ENCODE data around the gene PNPO. TPM values are rescaled to one million over a fixed set of nuclear protein-coding genes. Genes with fewer than 3 reads are reported as not detected.
A peak's percentile ranks its signal among the peaks of the same experiment; 100 is the strongest.

PNPO gene
- polyA plus RNA-seq, 1 experiment, result 19.6 TPM

DNA sequence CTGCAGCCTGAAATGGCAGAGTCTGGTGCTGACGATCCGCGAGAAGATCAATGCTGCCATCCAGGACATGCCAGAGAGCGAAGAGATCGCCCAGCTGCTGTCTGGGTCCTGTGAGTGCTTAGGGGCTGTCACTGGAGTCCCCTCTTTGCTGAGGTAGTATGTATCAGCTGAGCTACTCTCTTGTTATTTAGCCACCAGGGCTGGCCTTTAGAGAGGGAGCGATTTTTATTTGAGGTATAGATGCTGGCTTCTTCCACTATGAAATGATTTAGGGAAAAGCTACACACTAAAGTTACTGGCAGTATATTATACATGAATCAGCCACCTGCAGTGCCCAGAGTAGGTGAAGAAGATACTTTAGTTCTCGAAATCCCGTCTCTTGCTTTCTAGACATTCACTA lies 32.2 kb downstream of the PNPO start:
- ChIA-PET CTCF (interaction anchor here (14.9 to 30.9 kb wide), 2 partner anchors 25 to 42 kb away, joined by 380 to 575 read pairs; partner anchors contain the start of genes PNPO and PRR15L), POLR2A (no interaction called here)
- H3K27me3 ChIP-seq (ENCODE audit: control insufficient read depth, insufficient read depth, low read length), result no peaks in the 10 kb centered on the region
- no peak for DNase-seq (ENCODE audit: low read depth)
- TF ChIP-seq, protein P1, sequence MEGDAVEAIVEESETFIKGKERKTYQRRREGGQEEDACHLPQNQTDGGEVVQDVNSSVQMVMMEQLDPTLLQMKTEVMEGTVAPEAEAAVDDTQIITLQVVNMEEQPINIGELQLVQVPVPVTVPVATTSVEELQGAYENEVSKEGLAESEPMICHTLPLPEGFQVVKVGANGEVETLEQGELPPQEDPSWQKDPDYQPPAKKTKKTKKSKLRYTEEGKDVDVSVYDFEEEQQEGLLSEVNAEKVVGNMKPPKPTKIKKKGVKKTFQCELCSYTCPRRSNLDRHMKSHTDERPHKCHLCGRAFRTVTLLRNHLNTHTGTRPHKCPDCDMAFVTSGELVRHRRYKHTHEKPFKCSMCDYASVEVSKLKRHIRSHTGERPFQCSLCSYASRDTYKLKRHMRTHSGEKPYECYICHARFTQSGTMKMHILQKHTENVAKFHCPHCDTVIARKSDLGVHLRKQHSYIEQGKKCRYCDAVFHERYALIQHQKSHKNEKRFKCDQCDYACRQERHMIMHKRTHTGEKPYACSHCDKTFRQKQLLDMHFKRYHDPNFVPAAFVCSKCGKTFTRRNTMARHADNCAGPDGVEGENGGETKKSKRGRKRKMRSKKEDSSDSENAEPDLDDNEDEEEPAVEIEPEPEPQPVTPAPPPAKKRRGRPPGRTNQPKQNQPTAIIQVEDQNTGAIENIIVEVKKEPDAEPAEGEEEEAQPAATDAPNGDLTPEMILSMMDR (IDR thresholded peaks at IDR 0.05; ENCODE audit: insufficient read depth, low read depth, low read length), result no peak
- peaks cover 15% of the 10 kb centered on the region for H3K36me3 ChIP-seq (ENCODE audit: control insufficient read depth, insufficient read depth, low read length)
- H3K4me3 ChIP-seq (ENCODE audit: low read depth, low read length), result no peak overlapping the region

DNA sequence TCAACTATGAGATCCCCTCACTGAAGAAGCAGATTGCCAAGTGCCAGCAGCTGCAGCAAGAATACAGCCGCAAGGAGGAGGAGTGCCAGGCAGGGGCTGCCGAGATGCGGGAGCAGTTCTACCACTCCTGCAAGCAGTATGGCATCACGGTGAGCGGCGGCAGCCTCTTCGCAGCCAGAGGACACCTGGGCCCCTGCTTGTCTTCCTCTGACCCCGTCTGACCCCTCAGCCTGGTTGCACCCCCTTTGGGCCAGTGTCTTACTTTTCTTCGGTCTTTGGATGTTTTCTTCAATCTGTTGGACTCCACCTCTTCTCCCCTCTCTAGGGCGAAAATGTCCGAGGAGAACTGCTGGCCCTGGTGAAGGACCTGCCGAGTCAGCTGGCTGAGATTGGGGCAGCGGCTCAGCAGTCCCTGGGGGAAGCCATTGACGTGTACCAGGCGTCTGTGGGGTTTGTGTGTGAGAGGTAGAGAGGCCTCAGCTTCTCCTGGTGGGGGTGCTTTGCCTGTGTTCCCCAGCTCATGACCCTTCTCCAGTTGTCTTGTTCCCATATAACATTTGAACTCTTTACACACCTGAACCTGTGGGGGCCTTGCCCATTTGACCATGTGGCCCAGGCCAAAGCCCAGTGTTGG lies 33.9 kb downstream of the PNPO start:
- CTCF ChIA-PET, result interaction anchor here (14.9 to 30.9 kb wide), 2 partner anchors 26 to 40 kb away, joined by 380 to 575 read pairs; partner anchors contain the start of genes PNPO and PRR15L
- POLR2A ChIA-PET, result no interaction called here
- DNase-seq (ENCODE audit: low read depth), result no peak
- Histone ChIP-seq H3K4me3 (ENCODE audit: low read depth, low read length) (no peak overlapping the region), H3K36me3 (ENCODE audit: control insufficient read depth, insufficient read depth, low read length) (peaks cover 21% of the 10 kb centered on the region), H3K27me3 (ENCODE audit: control insufficient read depth, insufficient read depth, low read length) (no peaks in the 10 kb centered on the region)
- TF ChIP-seq, protein P1 (IDR thresholded peaks at IDR 0.05; ENCODE audit: insufficient read depth, low read depth, low read length), result no peak

DNA sequence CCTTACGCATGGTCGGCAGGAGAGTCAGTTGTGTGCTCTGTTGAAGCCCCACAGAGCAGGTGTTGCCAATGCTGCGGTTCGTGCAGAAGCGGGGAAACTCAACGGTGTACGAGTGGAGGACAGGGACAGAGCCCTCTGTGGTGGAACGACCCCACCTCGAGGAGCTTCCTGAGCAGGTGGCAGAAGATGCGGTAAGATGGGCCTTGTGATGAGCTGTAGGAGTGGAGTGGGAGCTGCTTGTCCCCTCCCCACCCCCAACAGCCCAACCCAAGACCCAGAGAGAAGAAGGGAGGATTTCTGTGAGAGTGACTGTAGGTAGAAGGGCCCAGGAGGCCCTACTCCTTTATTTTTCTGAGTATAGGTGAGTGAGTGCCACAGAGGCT lies 34.4 kb downstream of the PNPO start:
- ChIA-PET POLR2A (no interaction called here), CTCF (interaction anchor here (1.3 to 30.9 kb wide), 3 partner anchors 27 to 40 kb away, joined by 3 to 575 read pairs (median 380); partner anchors contain the start of genes PNPO and PRR15L)
- no peak overlapping the region for H3K4me3 ChIP-seq (ENCODE audit: low read depth, low read length)
- no peak for DNase-seq (ENCODE audit: low read depth)
- TF ChIP-seq, protein P1 (IDR thresholded peaks at IDR 0.05; ENCODE audit: insufficient read depth, low read depth, low read length), result no peak
- H3K36me3 ChIP-seq (ENCODE audit: control insufficient read depth, insufficient read depth, low read length), result peaks cover 23% of the 10 kb centered on the region
- no peaks in the 10 kb centered on the region for H3K27me3 ChIP-seq (ENCODE audit: control insufficient read depth, insufficient read depth, low read length)

DNA sequence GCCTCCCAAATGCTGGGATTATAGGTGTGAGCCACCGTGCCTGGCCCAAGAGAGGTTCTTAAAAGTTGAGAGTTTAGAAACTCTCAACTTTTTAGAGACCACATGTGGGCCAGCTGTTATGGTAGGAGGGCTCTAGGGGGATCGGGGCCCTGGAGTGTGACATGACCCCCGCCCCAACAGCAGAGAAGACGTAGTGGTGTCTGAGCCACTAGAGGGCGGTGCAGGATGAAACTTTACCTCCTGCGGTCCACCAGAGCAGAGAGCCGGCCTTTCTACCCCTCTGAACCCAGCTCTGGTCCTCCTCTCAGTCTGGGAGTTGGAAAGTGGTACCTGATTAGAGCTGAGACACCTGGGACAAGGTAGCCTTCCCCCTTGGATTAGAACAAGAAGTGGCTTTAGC lies 37.0 kb downstream of the PNPO start:
- no peak overlapping the region for H3K4me3 ChIP-seq (ENCODE audit: low read depth, low read length)
- no peak for DNase-seq (ENCODE audit: low read depth)
- H3K27me3 ChIP-seq (ENCODE audit: control insufficient read depth, insufficient read depth, low read length), result no peaks in the 10 kb centered on the region
- POLR2A ChIA-PET, result no interaction called here
- peaks cover 39% of the 10 kb centered on the region for H3K36me3 ChIP-seq (ENCODE audit: control insufficient read depth, insufficient read depth, low read length)
- TF ChIP-seq, protein P1 (IDR thresholded peaks at IDR 0.05; ENCODE audit: insufficient read depth, low read depth, low read length), result peak; percentile 81
- CTCF ChIA-PET, result interaction anchor here (0.7 to 30.9 kb wide), 29 partner anchors 8 to 672 kb away, joined by 3 to 575 read pairs (median 5); partner anchors contain the start of genes CBX1, CDK5RAP3, NFE2L1 and PNPO

DNA sequence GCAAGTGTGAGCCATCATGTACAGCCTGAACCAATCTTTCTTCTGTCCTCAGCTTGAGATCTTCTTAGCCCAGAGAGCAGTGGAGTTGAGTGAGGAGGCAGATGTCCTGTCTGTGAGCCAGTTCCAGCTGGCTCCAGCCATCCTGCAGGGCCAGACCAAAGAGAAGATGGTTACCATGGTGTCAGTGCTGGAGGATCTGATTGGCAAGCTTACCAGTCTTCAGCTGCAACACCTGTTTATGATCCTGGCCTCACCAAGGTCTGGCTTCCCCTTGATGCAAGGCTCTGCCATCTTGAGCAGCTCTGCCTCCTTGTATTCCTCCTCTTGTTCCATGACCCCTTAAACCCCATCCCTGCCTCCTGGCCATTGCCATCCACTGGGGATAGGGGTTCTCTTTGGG lies 39.2 kb downstream of the PNPO start:
- POLR2A ChIA-PET, result interaction anchor here (0.6 kb wide), 1 partner anchor 38 kb away, joined by 4 read pairs; no protein-coding TSS in a partner anchor
- H3K4me3 ChIP-seq (ENCODE audit: low read depth, low read length), result no peak overlapping the region
- DNase-seq (ENCODE audit: low read depth), result no peak
- TF ChIP-seq, protein P1 (IDR thresholded peaks at IDR 0.05; ENCODE audit: insufficient read depth, low read depth, low read length), result no peak
- H3K36me3 ChIP-seq (ENCODE audit: control insufficient read depth, insufficient read depth, low read length), result peaks cover 34% of the 10 kb centered on the region
- H3K27me3 ChIP-seq (ENCODE audit: control insufficient read depth, insufficient read depth, low read length), result no peaks in the 10 kb centered on the region
- CTCF ChIA-PET, result interaction anchor here (1.2 to 30.9 kb wide), 4 partner anchors 10 to 35 kb away, joined by 3 to 575 read pairs (median 17); partner anchors contain the start of gene CDK5RAP3
